Ovary (tissue), 3 donors: Measurements from ENCODE around the gene TNFRSF13B.
"Not testable (repeated sequence)": the region's sequence is repeated elsewhere in the genome, so short reads cannot be mapped to it uniquely, and the experiment has no call there.

Experiments used
- CTCF ChIP-seq, 3 donors: fragments of 450-650 bp in 2 of 3; fragments of 200-600 bp in 1 of 3; IDR thresholded peaks; one replicate each; pipeline versions ENCODE4 v1.5.1 to v1.8.0; 2016 to 2022; ENCODE audit warnings: antibody characterized with exemption in 3 of 3, mild to moderate bottlenecking in 1 of 3
- EP300 ChIP-seq: sonication (generic); formaldehyde crosslinking; IDR thresholded peaks from one replicate; pipeline ENCODE4 v1.6.1; 2017; ENCODE audit warnings: antibody characterized with exemption
- POLR2A ChIP-seq: fragments of 450-650 bp; IDR thresholded peaks from one replicate; pipeline ENCODE4 v1.6.1; 2017; ENCODE audit warnings: antibody characterized with exemption, mild to moderate bottlenecking, moderate library complexity
- donor health status: DM: no; HTN: no; CAD: no.

GRCh38 chr17:16996726-16997125 lies 24.8 kb upstream of the TNFRSF13B start:
- not testable (repeated sequence) for TF ChIP-seq CTCF (IDR thresholded peaks at IDR 0.05); EP300; POLR2A
